GM21529 (cell line): ENCODE measurements around the gene SIRT7.

Experiments used
- ATAC-seq: cut with Tn5 transposase; IDR thresholded peaks from one replicate; pipeline ENCODE4 v1.9.1; 2021; ENCODE audit not compliant: unreplicated experiment

Gene SIRT7

DNA sequence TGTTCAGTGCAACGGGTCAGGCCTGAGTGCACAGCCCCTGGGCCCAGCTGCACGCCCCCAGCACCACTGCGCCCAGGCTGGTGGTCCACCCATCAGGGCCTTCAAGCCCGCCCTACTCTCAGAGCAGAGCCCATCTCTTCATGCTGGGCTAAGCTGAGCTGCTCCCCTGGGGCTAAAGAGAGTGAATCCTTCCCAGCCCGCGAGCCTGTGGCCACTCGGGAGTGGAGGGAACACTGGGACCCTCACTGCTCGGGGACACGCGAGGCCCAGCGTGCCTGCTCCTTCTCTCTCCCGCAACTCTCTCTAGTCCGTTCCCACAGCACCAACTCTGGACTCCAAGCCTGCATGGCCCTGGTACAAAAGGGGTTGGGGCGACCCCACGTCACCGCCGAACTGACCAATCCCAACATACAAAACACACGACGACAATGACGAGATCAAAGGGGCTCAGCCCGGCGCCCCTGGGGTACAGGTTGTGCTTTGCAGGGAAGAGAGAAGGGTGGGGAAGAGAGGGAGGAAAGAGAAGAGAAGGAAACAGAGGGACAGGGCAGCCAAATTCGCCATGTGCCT is 4.1 kb upstream of the SIRT7 start:
- ATAC-seq, result no peak

DNA sequence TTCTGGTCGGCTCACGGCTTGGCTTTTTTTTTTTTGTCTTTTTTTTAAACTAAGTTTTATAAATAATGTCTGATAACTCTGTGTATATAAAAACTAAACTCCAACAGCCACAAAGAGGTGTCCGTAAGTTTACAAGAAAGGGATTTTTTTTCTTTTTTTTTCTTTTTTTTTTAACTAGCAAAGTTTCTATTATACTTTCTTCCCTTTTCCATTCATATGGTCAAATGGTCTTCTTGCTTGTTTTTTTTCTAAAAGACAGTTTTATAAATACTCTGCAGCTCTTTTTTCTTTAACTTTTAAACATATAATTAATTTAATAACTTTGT is 3.5 kb upstream of the SIRT7 start:
- ATAC-seq, result no peak

DNA sequence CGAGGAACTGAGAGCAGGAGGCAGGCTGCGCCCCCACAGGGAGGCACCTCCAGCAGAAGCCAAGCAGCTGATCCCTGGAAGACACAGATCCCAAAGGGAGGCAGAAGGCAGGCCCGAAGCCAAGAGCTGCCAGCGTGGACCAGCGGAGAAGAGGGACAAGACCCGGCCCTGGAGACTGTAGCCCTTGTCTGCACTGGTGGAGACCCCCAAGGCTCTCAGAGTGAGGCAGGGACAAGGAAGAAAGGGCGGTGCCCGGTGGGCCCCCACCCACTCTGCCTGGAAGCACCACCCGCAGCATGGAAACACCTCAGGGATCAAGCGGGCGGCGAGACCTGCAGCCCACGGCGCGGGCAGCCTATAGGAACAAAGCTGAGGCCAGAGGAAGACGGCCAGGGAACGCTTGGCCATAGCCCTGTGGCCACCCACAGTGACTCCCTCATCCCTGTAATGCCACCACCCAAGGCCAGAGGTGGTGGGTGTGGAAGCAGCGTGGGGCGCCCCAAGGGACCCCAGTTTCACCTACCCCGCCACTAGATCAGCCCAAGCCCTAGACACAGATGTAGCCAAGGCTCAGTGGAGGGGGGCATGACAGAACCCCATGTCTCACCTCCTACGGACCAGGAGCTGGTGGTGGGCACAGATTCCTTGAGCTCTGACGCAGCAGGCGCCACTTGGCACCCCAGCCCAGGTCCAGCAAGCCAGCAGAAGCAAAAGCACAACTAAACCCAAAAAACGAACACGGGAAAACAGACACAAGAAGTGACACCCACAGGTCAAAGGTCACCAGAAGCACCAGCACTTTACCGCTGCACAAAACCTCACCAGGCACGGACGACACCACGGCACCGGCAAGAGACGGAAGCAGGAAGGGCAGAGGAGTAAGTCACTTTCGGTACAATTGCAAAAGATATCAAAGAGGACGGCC is 2.9 kb upstream of the SIRT7 start:
- no peak for ATAC-seq

DNA sequence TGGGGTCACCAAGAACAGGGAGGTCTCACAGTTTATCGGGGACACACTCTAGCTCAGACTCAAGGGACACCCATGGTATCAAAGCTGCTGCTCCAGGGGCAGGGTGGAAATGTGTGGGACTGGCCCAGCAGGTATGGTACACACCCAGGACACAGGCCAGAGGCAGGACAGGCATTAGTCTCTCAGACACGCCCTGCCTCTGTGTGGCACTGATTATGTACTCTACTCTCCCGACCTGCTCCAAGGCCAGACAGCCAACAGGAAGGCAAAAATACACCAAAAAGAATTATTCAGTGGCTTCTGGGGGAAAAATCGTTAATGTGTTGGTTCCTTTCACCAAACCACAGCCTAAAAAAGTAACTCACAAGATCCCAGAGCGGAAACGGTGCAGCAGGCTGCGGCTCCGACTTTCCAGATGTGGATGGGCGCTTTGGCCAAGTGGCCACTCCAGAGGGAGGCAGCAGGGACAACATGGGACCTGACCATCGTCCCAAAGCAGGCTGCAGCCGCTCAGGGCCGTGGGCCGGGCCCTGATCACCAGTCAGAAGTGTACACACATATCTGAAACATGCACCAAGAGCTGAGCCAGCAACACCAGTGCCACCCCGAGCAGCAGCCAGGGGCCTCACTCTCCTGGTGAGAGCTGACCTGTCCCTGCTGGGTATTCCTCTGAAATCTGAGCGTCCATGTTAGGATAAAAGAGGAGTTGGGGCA is 1.0 kb upstream of the SIRT7 start:
- ATAC-seq, result no peak

DNA sequence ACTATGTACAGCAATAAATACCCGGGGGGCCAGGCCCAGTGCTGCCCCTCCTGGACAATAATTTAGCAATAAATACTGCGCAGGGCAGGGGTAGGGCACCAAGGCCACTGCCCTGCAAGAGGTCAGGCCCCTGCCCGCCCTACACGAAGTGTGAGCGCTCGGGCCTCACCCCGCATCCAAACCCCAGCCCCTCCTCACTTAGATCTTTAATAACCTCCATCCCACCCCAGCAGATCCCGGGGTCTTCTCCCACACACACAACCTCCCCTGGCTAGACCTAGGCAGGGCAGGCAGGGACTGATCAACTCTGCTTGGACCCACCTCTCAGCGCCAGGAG is 325 bp upstream of the SIRT7 start:
- ATAC-seq, result peak; percentile 27

DNA sequence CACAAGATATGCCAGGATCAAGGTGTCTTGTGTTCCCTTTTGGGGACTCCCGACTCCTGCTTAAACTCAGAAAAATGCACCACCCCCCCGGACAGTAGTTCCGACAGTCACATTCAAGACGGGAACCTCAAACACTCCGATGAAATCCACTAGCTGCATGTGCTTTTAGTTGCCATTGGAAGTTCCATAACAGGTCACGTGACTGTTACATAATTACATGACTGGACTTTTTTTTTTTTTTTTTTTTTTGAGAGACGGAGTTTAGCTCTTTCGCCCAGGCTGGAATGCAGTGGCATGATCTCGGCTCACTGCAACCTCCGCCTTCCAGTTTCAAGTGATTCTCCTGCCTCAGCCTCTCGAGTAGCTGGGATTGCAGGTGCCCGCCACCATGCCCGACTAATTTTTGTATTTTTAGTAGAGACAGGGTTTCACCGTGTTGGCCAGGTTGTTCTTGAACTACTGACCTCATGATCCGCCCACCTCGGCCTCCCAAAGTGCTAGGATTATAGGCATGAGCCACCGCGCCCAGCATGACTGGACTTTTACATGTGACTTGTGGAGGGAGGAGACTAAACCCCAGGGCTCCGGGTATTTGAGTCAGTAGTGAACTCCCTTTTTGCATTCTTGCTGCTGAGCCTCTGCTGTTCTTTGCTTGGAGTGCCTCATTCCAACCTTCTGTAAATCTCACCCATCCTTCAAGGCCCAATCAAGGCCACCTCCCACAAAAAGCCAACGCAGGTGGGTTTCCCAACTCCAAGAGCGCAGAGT is 1.6 kb downstream of the SIRT7 start:
- ATAC-seq, result no peak

DNA sequence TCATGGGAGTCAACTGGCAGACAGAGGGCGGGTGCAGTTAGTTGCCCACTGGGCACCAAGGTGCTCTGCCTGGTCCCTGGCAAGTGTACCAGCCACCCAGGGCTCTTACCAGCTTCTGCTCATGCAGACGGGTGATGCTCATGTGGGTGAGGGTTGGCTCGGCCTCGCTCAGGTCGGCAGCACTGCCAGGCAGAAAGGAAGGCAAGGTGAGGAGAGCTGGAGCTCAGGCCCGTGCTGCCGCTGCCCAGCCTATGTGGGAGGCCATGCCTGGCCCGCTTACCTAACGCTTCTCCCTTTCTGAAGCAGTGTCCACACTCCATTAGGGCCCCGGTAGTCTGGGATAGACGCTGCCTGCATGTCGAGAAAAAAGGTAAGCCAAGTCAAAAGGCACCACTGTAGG is 2.6 kb downstream of the SIRT7 start:
- no peak for ATAC-seq

DNA sequence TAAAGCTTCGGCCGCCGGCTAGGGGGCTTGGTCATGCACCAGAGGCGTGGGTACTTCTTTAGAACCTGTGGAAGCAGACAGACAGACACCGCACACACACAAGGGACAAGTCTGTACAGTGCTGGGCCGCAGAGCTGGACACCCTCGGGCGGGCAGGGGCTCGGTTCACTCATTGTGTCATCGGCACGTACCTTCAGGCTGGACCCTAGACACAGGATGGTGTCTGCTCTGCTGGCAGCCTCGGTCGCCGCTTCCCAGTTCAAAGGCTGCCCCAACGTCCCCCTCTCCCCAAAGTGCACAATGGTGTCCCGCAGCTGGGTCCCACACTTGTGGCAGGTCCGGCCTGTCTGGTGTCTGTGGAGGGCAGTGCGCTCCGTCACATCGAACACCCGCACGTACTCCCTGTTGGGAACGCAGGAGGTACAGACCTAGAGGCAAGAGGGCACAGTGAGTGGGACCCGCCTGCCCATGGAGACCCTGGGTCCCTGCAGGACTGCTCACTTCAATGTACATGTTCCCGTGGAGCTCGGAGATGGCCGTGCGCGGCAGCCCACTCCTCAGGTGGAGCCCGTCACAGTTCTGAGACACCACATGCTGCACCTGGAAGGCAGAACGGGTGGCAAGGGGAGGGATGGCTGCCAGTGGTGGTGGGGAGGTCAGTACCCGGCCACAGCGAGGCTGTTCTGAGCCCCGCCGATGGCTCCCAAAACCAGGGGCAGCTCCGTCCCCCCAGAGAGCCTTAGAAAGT is 3.7 kb downstream of the SIRT7 start:
- ATAC-seq, result no peak

DNA sequence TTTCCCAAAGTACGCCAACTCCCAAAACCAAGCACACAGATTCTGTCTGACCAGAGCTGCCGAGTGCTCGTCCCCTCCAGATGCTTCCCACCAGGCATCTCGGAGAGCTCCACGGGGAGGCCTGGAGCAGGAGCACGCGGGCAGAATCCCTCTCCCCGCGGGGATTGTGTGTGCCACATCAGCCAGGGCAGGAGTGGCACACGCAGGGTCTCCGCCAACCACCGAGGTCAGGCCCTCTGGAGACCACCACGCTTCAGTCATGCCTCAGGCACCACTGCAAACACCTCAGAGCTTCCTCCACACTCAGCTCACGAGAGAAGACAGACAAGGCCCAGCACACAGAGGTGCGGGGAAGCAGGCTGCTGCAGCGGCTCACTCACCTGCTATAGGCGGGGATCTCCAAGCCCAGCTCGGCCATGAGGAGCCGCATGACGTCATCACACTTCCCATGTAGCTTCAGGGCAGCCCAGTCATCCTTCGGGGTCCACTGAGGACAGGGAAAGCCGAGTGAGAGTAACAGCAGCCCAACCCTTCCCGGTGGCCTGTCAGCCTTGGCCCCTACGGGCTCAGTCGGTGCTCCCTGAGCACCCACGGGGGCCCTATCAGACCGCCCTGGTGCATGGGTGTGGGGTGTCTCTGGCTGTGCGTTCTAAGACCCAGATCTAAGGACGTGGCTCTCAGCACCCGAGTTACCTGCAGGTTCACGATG is 4.4 kb downstream of the SIRT7 start:
- no peak for ATAC-seq

DNA sequence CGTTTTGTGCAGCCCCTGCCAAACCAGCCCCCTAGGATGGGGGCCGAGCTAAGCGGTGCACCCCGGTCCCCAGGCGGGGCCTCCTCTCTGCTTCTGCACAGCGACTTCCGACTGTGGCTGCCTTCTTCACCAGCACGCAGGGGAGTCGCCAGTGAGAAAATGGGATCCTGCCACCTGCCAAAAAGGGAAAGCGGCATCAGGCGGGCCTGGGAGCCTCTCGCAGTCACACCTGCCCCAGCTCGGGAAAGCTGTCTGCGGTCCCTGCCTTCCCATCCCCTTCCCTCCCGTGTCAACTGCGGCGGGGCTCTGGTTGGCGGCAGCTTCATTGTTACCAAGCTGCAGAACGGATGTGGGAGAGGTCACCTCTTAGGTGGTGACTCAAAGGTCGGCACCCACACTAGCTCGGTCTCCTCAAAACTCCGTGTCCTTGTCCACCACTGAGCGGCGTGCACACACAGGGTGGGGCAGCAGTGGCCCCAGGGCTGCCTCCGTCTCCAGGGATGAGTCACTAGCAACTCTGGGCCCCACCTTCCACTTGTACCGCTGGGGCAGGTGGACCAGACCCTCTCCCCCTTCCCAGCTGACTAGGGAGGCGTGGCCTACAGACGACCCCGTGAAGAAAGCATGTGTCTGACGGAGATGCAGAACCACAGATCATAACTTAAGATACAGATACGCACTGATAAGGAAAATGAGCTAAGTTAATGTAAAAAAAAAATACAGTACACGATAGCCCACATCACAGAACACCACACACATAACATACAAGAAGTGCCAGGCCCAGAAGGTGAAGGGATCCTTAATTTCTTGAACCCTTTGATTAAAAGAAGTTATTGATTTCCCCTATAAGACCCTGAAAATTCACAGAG is 5.3 kb downstream of the SIRT7 start:
- ATAC-seq, result no peak

DNA sequence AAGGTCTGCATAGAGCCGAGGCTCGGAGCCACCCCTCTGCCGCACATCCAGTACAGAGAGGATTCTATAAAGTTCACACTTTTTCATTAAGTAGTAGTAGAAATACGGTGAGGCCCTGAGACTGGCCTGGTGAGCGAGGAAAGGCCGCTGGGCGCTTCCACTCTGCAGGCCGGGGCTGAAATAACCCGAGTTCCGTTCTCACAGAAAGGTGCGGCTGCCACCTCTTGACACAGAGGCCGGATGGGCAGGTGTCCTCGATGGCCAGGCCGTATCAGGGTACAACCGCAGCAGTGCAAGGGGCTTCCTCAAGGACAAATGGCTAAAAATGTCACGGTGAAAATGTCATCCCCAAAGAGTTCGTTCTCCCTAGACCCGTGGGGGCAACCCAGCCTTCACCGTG is 6.0 kb downstream of the SIRT7 start:
- ATAC-seq, result no peak

DNA sequence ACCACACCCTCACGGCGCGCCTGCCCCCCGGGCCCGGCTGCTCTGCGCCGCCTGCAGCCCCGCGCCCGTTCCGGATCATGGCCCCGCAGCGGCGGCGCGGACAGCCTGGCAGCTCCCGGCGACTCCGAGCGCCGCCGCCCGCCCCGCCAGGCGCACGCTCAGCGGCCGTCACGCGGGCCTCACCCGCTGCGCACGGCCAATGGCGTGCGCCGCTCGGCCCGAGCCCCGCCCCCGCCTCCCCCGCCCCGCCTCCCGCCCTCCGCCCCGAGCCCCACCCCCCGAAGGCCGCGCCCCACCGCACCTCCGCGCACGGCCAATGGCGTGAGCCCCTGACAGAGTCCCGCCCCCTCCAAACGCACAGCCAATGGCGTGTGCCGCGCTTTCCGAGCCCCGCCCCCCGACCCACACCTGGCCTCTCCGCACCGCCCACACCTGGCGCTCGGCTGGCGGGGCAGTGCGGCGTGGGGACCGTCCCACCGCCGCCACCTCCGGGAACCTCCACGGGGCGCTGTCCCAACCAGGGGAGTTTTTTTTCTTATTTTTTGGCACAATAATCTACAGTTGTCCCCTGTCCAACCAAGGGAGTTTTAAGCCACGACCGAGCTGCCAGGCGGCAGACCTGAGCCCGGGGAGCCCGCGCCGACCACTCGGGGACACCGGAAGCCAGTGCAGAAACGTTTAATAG is 6.6 kb downstream of the SIRT7 start, which contains the start of gene PCYT2:
TSS of gene PCYT2 (minus strand) at position 123 of the 685 bp plus-strand sequence. CDS start at position 79, 44 bp downstream.
- peak; percentile 68 for ATAC-seq

DNA sequence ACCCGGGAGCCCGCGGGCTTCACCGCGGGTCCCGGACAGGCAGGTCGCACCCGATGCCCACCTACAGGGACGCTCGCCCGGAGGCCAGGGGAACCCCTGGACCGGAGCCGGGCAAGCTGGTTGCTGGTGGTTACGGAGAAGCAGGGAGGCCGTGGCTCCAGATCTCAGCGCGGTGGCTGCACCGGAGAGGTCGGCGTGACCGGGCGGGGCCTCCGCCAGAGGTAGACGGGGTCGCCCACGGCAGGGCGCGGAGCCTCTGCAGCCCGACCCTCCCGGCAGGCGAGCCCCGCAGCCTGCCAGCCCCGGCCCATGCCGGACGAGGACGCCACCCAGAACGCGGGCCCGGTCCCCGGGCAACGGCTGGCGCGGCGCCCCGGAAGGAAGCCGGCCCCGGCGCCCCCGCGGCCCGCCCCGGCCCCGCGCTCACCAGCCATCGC is 7.1 kb downstream of the SIRT7 start:
- peak; percentile 24 for ATAC-seq

DNA sequence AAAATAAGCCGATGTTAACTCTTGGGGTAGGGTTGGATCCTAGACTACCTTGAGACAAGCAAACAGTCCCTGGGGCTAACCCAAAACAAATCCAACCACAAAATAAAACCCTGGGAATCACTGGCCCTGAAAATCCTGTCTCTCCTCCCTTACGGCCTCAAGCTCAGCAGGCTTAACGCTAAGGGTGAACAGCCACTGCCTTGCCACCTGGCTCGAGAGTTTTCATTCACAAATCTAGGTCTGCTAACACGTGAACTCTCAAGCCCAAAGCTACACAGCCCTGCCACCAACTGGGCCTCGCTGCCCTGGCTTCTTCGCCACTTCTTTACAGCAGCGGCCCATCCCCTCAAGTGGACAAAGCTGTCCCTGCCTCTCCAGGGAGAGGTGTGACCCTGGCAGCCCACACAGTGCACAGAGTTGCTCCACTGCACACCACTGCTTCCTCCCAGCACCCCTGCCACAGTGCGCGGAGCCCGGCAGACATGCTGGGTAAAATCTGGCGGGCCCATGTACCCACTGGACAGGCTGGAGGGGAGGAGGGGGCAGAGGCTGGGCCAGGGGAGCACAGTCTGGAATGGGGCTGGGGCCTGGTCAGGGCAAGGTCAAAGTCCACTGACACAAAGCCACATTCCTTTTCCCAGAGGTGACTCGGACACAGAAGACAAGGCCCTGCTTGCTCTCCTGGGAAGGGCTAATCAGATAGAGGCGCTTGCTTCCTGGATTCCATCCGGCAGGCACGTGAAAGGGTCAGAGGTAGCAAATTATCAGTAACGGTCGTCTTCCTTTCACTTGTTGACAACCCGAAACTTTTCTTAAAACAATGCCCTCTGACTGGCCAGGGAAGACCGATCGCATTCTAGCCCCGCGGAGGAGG is 7.8 kb downstream of the SIRT7 start:
- no peak for ATAC-seq

DNA sequence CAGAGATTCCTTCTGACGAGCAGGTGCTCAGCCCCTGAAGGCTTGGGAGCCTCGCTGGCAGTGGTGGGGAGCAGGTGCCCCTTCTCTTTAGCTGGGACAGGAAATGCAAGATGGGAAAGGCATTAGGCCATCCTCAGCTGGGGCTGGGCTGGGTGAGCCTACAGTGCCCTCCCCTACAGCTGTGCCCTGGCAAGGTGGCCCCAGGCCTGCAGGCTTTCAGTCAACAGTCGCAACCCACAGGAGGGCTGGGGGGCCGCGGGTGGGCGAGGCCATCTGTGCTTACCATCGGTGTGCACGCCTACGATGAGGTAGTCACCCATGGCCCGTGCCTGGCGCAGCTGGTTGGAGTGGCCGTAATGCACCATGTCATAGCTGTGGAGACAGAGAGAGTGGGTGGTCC is 8.7 kb downstream of the SIRT7 start:
- ATAC-seq, result no peak

DNA sequence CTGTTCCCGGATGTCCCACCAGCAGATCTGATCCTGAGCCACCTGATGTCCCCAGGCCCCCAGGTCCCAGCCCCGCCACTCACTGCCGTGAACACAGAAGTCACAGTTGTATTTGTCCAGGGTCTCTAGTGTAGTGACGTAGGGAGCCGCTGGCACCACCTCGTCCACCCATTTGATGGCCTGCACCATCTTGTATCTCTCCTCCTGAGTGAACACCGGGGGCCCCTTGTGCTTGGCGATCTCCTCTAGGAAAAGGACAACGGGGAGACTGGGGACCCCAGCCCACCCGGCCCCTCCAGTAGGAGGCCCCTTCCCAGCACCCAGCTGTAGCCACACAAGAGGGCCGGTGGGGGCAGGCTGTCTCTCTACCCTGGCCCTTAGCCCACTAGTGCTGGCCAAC is 9.2 kb downstream of the SIRT7 start:
- no peak for ATAC-seq
